HG02588 (cell line): ENCODE data around the gene TSPAN9.

Source experiments
- ATAC-seq: cut with Tn5 transposase; IDR thresholded peaks from one replicate; pipeline ENCODE4 v1.9.1; 2021; ENCODE audit warnings: mild to moderate bottlenecking, moderate library complexity; ENCODE audit not compliant: unreplicated experiment

Gene TSPAN9

GRCh38 chr12:3120701-3121100 lies 43.5 kb downstream of the TSPAN9 start:
- no peak for ATAC-seq

DNA sequence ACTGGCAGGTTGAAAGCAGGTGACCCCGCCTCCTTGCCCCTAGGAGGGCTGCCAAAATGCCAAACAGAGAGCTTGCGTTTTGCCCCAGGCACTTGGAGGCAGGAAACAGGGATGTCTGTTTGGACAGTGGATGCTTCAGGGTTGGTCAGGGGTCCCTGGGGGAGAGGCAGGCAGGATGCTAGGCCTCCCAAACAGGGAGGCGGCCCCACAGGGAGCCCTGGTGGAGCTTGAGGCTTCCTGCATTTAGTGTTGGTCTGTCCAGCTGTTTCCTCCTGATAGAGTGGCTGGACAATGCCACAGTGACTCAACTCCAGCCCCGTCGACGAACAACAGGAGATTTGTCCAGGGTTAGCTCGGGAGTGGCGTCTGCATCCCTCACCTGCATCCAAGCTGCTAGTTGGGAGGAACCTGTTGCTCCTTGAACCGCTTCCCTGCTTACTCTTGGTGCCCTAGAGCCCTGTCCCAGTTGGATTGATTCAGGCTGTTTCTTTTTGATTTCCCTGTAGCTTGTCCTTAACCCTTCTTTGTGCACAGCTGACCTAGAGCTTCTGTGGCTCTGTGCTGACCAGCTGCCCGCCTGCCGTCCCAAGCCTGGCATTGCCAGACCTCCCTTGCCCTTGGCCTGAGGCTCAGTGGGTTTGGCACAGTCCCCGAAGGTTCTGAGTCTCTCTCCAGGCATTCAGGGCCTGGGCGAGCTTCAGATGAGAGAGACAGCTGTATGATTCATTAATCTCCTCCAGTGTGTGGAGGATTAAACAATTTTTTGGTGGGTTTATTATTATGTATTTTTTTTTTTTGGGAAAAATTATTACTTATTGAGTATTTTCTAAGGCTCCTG lies 45.9 kb downstream of the TSPAN9 start:
- no peak for ATAC-seq

DNA sequence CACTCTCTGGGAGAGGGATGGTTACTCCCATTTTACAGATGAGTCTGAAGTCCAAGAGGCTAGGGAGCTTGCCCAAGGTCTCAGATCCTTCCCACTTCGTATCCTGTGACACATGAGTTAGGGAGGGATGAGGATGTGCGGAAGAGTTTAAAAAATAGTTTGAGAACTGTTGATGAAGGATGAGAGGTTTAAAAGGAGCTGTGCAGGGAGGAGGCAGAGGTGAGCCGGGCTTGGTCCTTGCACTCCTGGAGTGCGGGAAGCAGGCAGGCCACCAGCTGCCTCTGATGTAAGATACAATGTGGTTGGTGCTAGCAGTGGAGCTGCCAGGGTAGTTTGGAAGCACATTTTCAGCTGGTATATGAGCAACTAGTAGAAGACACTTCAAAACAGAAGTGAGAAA lies 46.5 kb downstream of the TSPAN9 start:
- ATAC-seq, result no peak

GRCh38 chr12:3124917-3125316 lies 47.7 kb downstream of the TSPAN9 start:
- no peak for ATAC-seq

GRCh38 chr12:3125674-3126073 lies 48.5 kb downstream of the TSPAN9 start:
- ATAC-seq, result no peak

- no peak for ATAC-seq
Observed at GRCh38 chr12:3127832-3128231, 50.7 kb downstream of the TSPAN9 start.

DNA sequence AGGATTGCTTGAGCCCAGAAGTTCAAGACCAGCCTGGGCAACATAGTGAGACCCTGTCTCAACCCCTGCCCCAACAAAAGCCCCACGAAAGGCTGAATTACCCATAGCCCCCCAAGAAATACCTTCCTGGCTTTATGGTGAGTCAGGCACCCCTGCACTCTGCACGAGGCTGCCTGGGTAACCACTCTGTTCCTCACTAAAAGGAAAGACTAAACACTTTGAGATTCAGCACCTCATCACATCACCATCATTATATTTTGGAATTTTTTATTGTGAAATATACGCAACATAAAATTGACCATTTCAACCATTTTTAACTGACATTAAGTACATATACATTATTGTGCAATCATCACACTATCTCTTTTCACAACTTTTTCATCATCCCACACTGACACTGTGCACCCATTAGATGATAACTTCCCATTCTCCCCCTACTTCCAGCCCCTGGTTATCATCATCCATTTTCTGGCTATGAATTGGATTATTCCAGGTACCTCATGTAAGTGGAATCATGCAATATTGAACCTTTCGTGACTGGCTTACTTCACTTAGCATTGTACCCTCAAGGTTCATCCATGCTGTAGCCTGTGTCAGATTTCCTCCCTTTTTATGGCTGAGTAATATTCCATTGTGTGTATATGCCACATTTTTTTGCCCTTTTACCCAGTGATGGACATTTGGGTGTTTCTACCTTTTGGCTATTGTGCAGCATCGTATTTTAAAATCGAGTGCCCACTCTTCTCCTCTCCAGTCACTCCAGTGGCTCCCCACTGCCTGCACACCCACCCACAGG lies 51.5 kb downstream of the TSPAN9 start:
- ATAC-seq, result no peak

DNA sequence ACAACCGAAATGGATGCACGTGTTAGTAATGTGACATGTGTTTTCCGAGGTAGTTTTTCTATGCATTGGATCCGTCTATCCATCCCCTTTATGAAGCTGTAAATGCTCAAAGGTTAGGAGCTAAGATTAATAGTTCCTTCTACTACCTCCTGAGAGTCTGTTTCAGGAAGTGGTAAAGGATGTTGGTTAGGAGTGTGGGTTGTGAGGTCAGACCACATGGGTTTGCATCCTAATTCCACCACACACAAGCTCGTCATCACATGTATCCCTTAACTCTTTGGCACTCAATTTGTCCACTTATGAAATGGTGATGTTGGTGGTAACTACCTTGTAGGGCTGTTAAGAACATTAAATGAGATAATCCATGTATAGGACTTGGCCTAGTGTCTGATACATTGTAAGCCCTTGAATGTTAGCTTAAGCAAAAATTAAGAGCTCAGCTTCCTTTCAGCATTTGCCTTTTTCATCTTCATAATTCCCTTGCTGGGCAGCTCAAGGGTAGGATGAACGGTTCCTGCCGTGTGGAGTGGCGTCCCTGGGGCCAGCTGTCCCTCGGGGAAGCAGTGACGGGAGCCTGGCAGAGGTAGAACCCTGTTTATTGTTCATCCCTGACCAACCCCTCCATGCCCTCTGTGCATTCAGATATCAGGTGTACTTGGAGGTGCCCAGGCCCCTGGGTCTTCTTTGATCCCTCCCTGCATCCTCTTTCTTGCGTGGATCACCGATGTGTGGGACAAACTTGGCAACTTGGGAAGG lies 52.3 kb downstream of the TSPAN9 start:
- no peak for ATAC-seq

GRCh38 chr12:3130057-3130830 lies 53.1 kb downstream of the TSPAN9 start:
- ATAC-seq, result no peak

- no peak for ATAC-seq
Observed at GRCh38 chr12:3131129-3131528, 54.0 kb downstream of the TSPAN9 start.

DNA sequence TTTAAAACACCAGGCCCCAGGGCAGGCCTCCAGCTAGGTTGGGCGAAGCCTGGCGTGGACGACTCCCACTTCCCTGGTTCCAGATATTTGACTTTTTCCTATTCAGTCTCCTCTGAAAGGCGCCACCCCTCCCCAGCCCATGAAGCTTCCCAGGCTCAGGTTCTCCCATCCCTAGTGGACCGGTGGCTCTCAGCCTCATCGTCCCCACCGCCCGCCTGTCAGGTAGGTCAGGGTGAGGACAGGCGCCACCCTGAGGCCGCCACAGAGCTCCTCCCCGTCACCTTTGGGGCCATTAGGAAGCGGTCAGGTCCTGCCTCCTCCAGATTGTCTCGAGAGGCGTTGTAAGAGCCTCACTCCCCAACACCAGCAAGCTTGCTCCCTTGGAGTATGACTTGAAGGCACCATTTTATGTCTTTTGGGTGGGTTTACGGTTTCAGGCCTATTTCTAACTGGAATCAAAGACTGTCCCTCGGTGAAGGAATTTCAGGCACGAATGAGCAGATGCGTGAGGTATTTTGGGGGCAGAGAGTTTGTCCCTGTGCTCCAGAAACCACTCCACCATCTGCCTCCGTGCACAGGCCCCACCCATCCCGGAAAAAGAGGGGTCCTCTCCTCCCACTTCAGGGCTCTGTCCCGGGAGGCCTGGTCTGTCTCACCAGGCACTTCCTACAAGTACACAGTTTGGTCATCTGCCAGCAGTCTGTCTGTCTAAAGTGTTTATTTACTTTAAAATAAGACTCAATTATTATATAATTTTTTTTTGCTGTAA lies 55.6 kb downstream of the TSPAN9 start:
- no peak for ATAC-seq

DNA sequence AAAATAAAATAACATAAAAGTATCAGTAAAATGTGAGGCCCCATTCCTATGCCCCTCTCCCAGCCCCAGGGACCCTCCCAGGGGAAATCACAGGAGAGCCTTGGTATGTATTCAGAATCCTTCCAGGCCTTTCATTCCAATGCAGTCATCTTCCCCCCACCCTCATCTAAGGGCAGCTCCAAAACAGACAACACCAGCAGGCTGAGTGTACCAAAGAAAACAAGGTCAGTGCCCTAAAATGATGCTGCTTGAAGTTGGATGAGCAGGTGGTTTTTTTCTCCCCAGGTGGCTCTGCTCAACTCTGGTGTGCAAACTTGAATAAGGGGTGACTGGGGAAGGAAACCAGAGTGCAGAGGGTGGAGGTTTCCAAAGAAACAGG lies 56.2 kb downstream of the TSPAN9 start:
- no peak for ATAC-seq

GRCh38 chr12:3134126-3134525 lies 56.9 kb downstream of the TSPAN9 start:
- no peak for ATAC-seq

- no peak for ATAC-seq
Observed at GRCh38 chr12:3134526-3135135, 57.5 kb downstream of the TSPAN9 start.

DNA sequence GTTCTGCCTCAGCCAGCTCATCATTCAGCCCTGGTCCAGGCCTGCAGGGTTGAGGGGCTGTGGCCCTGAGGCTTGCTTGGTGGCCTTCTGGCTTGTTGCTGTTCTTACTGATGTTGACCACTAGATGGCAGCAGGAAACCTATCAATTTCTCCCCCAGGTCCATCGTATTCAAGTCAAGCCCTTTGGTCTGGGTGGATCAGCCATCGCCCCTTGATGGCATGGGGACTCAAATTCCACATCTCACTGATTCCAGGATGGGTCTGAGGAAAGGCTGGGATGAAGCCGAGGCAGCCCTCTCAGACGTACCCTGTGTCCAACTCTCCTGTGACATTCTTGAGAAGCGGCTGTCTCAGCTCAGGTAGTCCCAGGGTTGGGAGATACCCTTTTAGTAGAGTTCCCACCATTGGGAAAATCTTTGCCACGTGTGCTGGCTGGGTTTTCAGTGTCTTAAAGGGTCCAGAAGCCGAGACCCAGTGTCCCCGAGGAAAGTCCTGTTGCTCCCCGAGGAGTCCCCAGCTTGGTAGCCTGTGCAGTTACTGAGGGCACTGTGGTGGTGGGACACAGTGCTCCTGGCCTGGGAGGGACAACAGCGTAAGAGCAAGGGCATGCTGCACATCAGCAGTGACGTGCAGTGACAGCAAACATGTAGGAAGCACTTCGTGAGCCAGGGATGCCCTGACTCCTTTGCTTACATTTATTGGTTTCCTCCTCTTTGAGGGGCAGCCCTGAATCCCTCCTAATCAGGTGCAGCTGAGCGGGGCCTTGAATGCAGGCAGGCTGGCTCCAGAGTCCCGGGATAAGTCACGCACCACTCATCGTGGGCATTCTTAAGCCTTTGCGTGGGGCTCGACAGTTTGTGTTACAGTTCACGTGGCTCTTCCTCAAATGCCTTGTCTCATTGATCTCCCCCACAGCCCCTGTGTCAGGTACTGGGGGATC lies 58.6 kb downstream of the TSPAN9 start:
- ATAC-seq, result no peak

- ATAC-seq, result no peak
Observed at GRCh38 chr12:3136641-3137267, 59.6 kb downstream of the TSPAN9 start.

DNA sequence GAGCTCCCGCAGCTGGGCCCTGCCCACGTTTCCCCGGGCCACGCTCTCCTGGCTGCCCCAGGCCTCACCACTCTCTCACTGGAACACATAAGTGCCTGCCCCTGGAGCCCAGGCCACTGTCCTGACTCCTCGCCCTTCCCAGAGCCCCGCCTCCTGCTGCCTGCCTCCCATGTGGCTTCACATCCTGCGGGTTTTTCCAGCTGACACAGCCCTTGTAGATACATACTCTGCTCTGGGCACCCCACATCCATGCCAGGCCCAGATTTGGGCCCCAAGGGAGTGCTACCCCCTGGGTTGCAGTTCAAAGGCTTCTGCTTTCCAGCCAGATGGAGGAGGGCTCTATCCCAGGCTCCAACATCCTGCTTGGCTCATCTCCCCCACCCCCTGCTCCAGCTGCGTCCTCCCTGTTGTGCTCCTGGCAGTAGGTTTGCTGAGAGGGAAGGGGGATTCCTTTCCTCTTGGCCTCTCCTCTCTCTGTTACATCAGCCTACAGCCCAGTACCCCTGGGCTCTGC lies 60.1 kb downstream of the TSPAN9 start:
- ATAC-seq, result no peak
